GM21381 (cell line): Measurements from ENCODE around the gene C17orf75.
"Not testable (repeated sequence)": the region's sequence is repeated elsewhere in the genome, so short reads cannot be mapped to it uniquely, and the experiment has no call there.

Source experiments
- ATAC-seq: cut with Tn5 transposase; IDR thresholded peaks from one replicate; pipeline ENCODE4 v1.9.1; 2021; ENCODE audit warnings: mild to moderate bottlenecking, moderate library complexity; ENCODE audit not compliant: unreplicated experiment

The C17orf75 gene

GRCh38 chr17:32348483-32348800 is 6.5 kb upstream of the C17orf75 start:
- no peak for ATAC-seq

- no peak for ATAC-seq
Observed at GRCh38 chr17:32345951-32346600, 4.1 kb upstream of the C17orf75 start.

- ATAC-seq, result no peak
Observed at GRCh38 chr17:32342603-32343325, 791 bp upstream of the C17orf75 start.

- peak; percentile 6 for ATAC-seq
Observed at GRCh38 chr17:32341141-32341856, 674 bp downstream of the C17orf75 start.

- ATAC-seq, result no peak
Observed at GRCh38 chr17:32335687-32336086, 6.3 kb downstream of the C17orf75 start.

- no peak for ATAC-seq
Observed at GRCh38 chr17:32335046-32335445, 6.9 kb downstream of the C17orf75 start.

GRCh38 chr17:32333187-32333586 is 8.8 kb downstream of the C17orf75 start:
- ATAC-seq, result no peak

GRCh38 chr17:32331243-32332040 is 10.5 kb downstream of the C17orf75 start:
- ATAC-seq, result no peak

- ATAC-seq, result no peak
Observed at GRCh38 chr17:32330147-32330546, 11.8 kb downstream of the C17orf75 start.

- no peak for ATAC-seq
Observed at GRCh38 chr17:32327911-32328310, 14.1 kb downstream of the C17orf75 start.

GRCh38 chr17:32323811-32324491 is 18.0 kb downstream of the C17orf75 start:
- ATAC-seq, result no peak

GRCh38 chr17:32323046-32323445 is 18.9 kb downstream of the C17orf75 start:
- ATAC-seq, result no peak

- ATAC-seq, result no peak
Observed at GRCh38 chr17:32320847-32321246, 21.1 kb downstream of the C17orf75 start.

- not testable (repeated sequence) for ATAC-seq
Observed at GRCh38 chr17:32320080-32320479, 21.9 kb downstream of the C17orf75 start.

GRCh38 chr17:32319548-32319905 is 22.4 kb downstream of the C17orf75 start:
- ATAC-seq, result peak; percentile 58

- no peak for ATAC-seq
Observed at GRCh38 chr17:32318071-32318470, 23.9 kb downstream of the C17orf75 start.

GRCh38 chr17:32317353-32317752 is 24.6 kb downstream of the C17orf75 start:
- no peak for ATAC-seq

GRCh38 chr17:32316653-32317052 is 25.3 kb downstream of the C17orf75 start:
- ATAC-seq, result not testable (repeated sequence)

- no peak for ATAC-seq
Observed at GRCh38 chr17:32315171-32315570, 26.8 kb downstream of the C17orf75 start.

GRCh38 chr17:32314636-32315035 is 27.3 kb downstream of the C17orf75 start:
- no peak for ATAC-seq
